HepG2 (cell line): ENCODE measurements around the gene NUP133.
A peak's percentile ranks its signal among the peaks of the same experiment; 100 is the strongest.

Experiments
- EHMT2 ChIP-seq: fragments of 200-600 bp; sonication (generic); IDR thresholded peaks from 2 replicates; pipeline ENCODE4 v1.7.0; 2017; ENCODE audit warnings: antibody characterized with exemption, low read depth, low read length, borderline replicate concordance
- ELF1 ChIP-seq: sonication (generic); formaldehyde crosslinking; IDR thresholded peaks from 2 replicates; pipeline ENCODE4 v1.4.0; 2020; ENCODE audit warnings: missing genetic modification reagents
- KDM5A ChIP-seq: fragments of 200-600 bp; sonication (generic); IDR thresholded peaks from 2 replicates; pipeline ENCODE4 v1.7.0; 2018; ENCODE audit warnings: antibody characterized with exemption, mild to moderate bottlenecking, low read length, borderline replicate concordance
- KLF6 ChIP-seq: IDR thresholded peaks from 2 replicates; pipeline ENCODE4 v1.8.0; 2016; ENCODE audit warnings: missing biosample characterization, missing genetic modification reagents
- STAG1 ChIP-seq: sonication (generic); formaldehyde crosslinking; IDR thresholded peaks from 2 replicates; pipeline ENCODE4 v1.4.0; 2020; ENCODE audit warnings: missing genetic modification reagents
- ZNF10 ChIP-seq: sonication (generic); formaldehyde crosslinking; IDR thresholded peaks from 2 replicates; pipeline ENCODE4 v1.4.0; 2020; ENCODE audit warnings: mild to moderate bottlenecking, low read depth, missing genetic modification reagents, borderline replicate concordance
- TF ChIP-seq, protein P1 (sequence below): sonication (generic); formaldehyde crosslinking; IDR thresholded peaks from 2 replicates; pipeline ENCODE4 v1.8.0; 2022; ENCODE audit warnings: mild to moderate bottlenecking, missing genetic modification reagents, borderline replicate concordance
- TF ChIP-seq, protein P2 (sequence below): sonication (generic); formaldehyde crosslinking; IDR thresholded peaks from 2 replicates; pipeline ENCODE4 v1.4.0; 2020; ENCODE audit warnings: missing genetic modification reagents
- TF ChIP-seq, protein P3 (sequence below): sonication (generic); formaldehyde crosslinking; IDR thresholded peaks from 2 replicates; pipeline ENCODE4 v1.5.0; 2020; ENCODE audit warnings: mild to moderate bottlenecking, missing genetic modification reagents, moderate library complexity

DNA sequence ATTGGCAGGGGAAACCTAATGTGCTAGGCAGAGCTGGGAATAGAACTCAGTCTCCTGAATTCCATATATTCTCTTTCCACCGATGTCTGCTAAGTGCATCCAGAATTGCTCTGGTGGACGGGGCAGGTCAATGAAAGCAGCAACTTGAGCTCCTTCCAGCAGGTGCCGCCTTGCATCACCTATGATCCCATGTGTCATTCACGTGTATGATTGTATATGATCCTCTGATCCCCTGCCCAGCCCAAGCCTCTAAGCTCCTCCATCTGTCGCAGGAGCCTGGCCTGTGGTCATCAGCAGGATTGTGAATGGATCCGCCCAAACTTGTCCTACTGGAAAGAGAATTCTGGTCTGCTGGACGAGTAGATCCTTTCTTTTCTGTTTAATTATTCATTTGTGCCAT lies 87.4 kb downstream of the NUP133 start:
- TF ChIP-seq KDM5A, result no peak
- no peak for TF ChIP-seq ZNF10 (CRISPR knock-in tag)
- TF ChIP-seq, protein P1, sequence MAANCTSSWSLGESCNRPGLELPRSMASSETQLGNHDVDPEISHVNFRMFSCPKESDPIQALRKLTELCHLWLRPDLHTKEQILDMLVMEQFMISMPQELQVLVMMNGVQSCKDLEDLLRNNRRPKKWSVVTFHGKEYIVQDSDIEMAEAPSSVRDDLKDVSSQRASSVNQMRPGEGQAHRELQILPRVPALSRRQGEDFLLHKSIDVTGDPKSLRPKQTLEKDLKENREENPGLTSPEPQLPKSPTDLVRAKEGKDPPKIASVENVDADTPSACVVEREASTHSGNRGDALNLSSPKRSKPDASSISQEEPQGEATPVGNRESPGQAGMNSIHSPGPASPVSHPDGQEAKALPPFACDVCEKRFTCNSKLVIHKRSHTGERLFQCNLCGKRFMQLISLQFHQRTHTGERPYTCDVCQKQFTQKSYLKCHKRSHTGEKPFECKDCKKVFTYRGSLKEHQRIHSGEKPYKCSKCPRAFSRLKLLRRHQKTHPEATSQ, result no peak
- TF ChIP-seq, protein P2, sequence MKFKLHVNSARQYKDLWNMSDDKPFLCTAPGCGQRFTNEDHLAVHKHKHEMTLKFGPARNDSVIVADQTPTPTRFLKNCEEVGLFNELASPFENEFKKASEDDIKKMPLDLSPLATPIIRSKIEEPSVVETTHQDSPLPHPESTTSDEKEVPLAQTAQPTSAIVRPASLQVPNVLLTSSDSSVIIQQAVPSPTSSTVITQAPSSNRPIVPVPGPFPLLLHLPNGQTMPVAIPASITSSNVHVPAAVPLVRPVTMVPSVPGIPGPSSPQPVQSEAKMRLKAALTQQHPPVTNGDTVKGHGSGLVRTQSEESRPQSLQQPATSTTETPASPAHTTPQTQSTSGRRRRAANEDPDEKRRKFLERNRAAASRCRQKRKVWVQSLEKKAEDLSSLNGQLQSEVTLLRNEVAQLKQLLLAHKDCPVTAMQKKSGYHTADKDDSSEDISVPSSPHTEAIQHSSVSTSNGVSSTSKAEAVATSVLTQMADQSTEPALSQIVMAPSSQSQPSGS (CRISPR knock-in tag), result no peak
- peak; percentile 45 for TF ChIP-seq STAG1 (CRISPR knock-in tag)
- TF ChIP-seq, protein P3, sequence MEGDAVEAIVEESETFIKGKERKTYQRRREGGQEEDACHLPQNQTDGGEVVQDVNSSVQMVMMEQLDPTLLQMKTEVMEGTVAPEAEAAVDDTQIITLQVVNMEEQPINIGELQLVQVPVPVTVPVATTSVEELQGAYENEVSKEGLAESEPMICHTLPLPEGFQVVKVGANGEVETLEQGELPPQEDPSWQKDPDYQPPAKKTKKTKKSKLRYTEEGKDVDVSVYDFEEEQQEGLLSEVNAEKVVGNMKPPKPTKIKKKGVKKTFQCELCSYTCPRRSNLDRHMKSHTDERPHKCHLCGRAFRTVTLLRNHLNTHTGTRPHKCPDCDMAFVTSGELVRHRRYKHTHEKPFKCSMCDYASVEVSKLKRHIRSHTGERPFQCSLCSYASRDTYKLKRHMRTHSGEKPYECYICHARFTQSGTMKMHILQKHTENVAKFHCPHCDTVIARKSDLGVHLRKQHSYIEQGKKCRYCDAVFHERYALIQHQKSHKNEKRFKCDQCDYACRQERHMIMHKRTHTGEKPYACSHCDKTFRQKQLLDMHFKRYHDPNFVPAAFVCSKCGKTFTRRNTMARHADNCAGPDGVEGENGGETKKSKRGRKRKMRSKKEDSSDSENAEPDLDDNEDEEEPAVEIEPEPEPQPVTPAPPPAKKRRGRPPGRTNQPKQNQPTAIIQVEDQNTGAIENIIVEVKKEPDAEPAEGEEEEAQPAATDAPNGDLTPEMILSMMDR (CRISPR knock-in tag), result peak; percentile 54
- no peak for TF ChIP-seq KLF6 (CRISPR knock-in tag)
- TF ChIP-seq ELF1 (CRISPR knock-in tag), result no peak
- no peak for TF ChIP-seq EHMT2
